ENCODE measurements around the gene KDM5B.

KDM5B gene

DNA sequence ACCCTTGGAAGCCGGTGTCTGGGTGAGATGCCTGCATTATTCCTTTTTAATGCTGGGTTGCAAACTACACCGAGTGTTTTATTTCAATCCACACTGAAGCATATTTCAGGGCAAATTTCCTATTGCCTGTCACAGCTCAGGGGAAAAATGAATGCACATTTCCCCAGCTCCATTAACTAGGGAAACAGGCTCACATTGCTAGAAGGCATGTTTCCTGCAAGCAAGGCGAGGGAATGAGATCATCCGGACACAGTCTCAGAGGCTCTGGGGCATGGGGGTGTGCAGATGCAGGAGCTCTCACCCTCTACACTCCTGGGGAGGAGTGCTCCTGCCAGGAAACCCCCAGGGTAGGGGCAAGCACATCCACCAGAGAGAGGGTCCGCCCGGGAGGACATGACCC is 122.6 kb downstream of the KDM5B start:
- DNase-seq (ENCODE audit: low read depth), result no peak

GRCh38 chr1:202684716-202685115 is 123.5 kb downstream of the KDM5B start:
- DNase-seq (ENCODE audit: low read depth), result no peak

DNA sequence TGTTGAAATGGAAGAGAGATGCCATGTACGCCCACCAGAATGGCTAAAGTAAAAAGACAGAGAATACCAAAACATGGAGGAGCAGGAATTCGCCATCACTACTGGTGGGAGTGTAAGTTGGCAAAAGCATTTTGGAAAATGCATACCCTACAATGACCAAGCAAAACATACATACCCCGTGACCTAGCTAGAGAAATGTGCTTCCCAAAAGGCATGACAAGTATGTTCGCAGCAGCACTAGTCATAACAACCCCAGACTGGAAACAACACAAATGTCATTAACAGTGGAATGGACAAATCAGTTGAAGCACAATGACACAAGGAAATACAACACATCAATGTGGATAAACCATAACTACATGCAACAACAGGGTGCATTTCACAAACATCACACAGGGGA is 125.2 kb downstream of the KDM5B start:
- no peak for DNase-seq (ENCODE audit: low read depth)

DNA sequence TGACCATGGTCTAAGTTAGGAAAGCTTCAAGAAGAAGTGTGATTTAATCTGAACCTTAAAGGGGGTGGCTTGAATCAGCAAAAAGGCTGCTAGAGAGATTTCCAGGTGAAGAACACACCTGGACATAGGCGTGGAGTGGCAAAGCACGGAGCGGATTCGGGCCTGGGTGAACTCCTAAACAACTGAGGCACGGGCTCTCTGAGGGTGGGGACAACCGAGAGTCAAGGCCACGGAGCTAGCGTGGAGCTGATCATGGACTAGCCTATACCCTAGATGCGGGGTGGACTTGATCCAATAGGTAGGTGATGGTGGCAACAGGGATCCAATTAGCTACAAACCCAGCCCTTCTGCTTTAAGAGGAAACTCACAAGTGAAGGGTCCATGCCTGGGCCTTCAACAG is 125.7 kb downstream of the KDM5B start:
- DNase-seq (ENCODE audit: low read depth), result no peak

DNA sequence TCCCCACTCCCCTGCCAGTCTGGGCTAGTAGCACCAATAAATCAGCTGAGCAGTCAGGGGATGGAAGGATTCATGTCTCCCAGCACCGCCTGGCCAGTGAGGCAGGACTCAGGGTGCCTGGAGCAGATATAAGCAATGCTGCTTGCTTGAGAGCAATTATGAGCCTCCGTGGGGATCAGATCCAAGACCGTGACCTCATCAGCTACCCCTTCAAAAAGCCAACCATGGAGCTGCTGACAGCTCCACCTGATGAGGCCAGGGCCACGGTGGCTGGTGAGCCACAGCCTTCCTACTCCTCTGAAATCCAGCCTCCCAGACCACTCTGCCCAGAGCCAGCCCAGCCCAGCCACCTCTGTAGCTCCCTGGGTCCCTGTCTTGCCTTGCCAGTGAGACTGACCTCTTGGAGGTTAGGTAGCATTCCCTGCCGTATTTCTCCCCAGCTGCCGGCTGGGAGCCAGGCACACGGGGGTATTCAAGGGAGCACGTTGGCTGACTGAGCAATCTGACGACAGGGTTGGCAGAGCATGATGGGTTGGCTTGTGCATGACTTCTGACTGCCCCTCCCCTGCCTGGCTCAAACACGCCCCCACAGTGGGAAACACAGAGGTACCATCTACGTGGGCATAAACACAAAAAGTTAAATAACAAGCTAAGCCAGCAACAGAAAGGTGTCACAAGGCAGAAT is 126.3 kb downstream of the KDM5B start:
- no peak for DNase-seq (ENCODE audit: low read depth)

- DNase-seq (ENCODE audit: low read depth), result no peak
Observed at GRCh38 chr1:202680586-202681352, 127.5 kb downstream of the KDM5B start.

- DNase-seq (ENCODE audit: low read depth), result no peak
Observed at GRCh38 chr1:202679406-202680177, 128.6 kb downstream of the KDM5B start.

DNA sequence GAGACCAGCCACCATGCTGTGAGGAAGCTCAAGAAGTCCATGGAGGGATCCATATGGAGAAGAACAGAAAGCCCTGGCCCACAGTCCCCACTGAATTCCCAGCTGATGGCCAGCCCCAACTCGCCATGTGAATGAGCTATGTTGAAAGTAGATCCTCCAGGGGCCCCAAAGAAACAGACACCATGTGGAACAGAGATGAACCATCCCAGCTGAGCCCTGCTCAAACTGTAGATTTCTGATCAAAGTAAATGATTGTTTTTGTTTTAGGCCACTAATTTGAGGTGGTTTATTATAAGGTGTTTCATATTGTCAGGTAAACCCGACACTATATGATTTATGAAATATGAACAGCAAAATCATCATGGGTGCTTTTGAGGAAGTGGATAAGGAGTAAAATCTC is 130.8 kb downstream of the KDM5B start:
- no peak for DNase-seq (ENCODE audit: low read depth)
